ENCODE data around the gene PCGF1.
A peak's percentile ranks its signal among the peaks of the same experiment; 100 is the strongest.
"Not testable (repeated sequence)": the region's sequence is repeated elsewhere in the genome, so short reads cannot be mapped to it uniquely, and the experiment has no call there.

PCGF1 gene

DNA sequence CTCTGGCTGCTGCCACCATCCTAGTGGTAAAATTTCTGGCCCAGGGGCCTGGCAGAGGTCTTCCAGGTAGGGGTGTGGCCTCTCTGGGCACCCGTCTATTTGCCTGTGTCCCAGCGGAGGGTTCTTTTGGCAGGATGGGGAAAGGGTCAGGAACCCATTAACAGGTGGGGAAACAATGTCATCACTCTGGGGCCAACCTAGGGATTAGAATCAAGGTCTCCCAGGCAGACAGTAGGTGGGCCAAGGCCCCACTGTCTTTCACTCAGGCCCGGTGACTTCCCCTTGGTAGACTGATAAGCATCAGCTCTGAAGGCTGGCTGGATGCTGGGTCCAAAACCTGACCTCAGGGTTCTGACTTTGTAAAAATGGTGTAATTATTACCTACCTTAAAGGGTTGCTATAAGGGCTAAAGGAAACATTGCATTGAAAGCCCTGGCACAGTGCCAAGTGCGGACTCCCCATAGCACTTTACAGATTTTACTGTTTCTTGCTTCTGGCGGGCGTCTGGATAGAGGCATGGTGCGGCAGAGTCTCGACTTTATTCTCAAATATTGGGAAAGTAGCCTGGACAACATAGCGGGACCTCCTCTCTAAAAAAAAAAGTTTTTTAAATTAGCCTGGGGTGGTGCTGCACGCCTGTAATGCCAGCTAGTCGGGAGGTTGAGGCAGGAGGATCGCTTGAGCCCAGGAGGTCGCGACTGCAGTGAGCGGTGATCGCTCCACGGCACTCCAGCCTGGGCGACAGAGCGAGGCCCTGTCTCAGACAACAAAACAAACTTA, 10.3 kb downstream of the PCGF1 start:
- Histone ChIP-seq H3K4me2 (no peak overlapping the region), H3K4me3 (no peak overlapping the region)

DNA sequence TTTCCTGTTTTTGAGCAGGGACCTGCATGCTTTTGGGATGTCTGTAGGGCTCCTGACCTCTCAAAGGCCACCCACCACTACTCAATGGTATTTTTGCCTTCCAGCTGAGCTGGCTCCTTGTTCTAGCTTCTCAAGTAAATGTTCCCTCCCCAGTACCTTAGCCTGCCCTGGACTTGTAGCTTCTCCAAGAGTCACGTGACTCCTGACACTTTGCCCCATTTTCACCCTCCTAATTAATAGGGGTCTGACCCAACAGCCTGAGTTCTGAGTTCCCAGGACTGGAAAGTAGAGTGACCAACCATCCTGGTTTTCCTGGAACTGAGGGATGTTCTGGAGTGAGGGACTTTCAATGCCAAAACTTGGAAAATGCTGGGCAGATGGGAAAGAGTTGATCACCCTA, 12.1 kb downstream of the PCGF1 start:
- no peak overlapping the region for H3K4me3 ChIP-seq

More for the DNA sequence above, 10.3 kb downstream of the PCGF1 start:
- peaks cover 62 to 72% (median 68%) of the 10 kb centered on the region in 11 experiments for H3K27me3 ChIP-seq
- no peak overlapping the region for H3K27ac ChIP-seq
- peaks cover 0 to 10% (median 0%) of the 10 kb centered on the region in 11 experiments; a peak in 1 of 22 replicates for H3K9me3 ChIP-seq (replicated peaks in 1 of 11)
- peaks cover 0 to 17% (median under 1%) of the 10 kb centered on the region in 10 experiments; a peak in 8 of 20 replicates for H3K4me1 ChIP-seq
- H4K20me1 ChIP-seq: peaks cover 0 to 64% (median 15%) of the 10 kb centered on the region in 11 experiments; a peak in 15 of 22 replicates
- no peak overlapping the region for H3K9ac ChIP-seq
- H3K36me3 ChIP-seq: peaks cover 20 to 38% (median 28%) of the 10 kb centered on the region in 11 experiments
- TF ChIP-seq Cebpa-rat (IDR thresholded peaks at IDR 0.05): no peak

DNA sequence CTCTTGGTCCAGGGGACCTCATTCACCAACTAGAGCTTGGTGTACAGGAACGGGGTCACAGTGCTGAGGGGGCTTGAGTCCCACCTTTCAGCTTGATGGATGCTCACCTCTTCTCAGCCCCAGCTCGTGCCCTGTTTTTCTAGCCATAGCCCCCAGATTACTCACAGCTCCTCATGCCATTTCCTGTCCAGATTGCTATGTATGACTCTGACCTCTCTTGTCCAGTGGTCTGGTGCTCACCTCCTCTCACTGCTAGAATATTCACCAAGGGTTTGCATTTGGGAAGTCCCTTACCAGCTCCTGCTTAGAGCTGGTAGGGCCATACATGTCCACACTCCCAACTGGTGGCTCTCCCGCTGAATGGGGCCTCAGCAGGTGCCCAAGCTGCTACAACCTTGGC, 13.9 kb downstream of the PCGF1 start:
- Histone ChIP-seq H3K27ac (no peak overlapping the region), H3K4me1 (peaks cover 0 to 9% (median 0%) of the 10 kb centered on the region in 10 experiments; a peak in 4 of 20 replicates), H3K9me3 (replicated peaks in 1 of 11) (peaks cover 0 to 5% (median 0%) of the 10 kb centered on the region in 11 experiments; a peak in 1 of 22 replicates), H3K4me2 (no peak overlapping the region), H3K36me3 (peaks cover 43 to 74% (median 61%) of the 10 kb centered on the region in 11 experiments), H3K9ac (no peak overlapping the region), H4K20me1 (peaks cover 0 to 54% (median 6%) of the 10 kb centered on the region in 11 experiments; a peak in 13 of 22 replicates), H3K4me3 (no peak overlapping the region), H3K27me3 (peaks cover 25 to 36% (median 32%) of the 10 kb centered on the region in 11 experiments)
- TF ChIP-seq Cebpa-rat (IDR thresholded peaks at IDR 0.05): no peak

More for the DNA sequence above, 12.1 kb downstream of the PCGF1 start:
- peaks cover 38 to 55% (median 46%) of the 10 kb centered on the region in 11 experiments for H3K36me3 ChIP-seq
- peaks cover 0 to 12% (median 0%) of the 10 kb centered on the region in 10 experiments; a peak in 4 of 20 replicates for H3K4me1 ChIP-seq
- peaks cover 44 to 55% (median 51%) of the 10 kb centered on the region in 11 experiments for H3K27me3 ChIP-seq
- no peak overlapping the region for H3K9ac ChIP-seq
- H3K4me2 ChIP-seq: no peak overlapping the region
- peaks cover 0 to 10% (median 0%) of the 10 kb centered on the region in 11 experiments; a peak in 1 of 22 replicates for H3K9me3 ChIP-seq (replicated peaks in 1 of 11)
- no peak for TF ChIP-seq Cebpa-rat (IDR thresholded peaks at IDR 0.05)
- H4K20me1 ChIP-seq: peaks cover 0 to 53% (median 11%) of the 10 kb centered on the region in 11 experiments; a peak in 15 of 22 replicates
- no peak overlapping the region for H3K27ac ChIP-seq

DNA sequence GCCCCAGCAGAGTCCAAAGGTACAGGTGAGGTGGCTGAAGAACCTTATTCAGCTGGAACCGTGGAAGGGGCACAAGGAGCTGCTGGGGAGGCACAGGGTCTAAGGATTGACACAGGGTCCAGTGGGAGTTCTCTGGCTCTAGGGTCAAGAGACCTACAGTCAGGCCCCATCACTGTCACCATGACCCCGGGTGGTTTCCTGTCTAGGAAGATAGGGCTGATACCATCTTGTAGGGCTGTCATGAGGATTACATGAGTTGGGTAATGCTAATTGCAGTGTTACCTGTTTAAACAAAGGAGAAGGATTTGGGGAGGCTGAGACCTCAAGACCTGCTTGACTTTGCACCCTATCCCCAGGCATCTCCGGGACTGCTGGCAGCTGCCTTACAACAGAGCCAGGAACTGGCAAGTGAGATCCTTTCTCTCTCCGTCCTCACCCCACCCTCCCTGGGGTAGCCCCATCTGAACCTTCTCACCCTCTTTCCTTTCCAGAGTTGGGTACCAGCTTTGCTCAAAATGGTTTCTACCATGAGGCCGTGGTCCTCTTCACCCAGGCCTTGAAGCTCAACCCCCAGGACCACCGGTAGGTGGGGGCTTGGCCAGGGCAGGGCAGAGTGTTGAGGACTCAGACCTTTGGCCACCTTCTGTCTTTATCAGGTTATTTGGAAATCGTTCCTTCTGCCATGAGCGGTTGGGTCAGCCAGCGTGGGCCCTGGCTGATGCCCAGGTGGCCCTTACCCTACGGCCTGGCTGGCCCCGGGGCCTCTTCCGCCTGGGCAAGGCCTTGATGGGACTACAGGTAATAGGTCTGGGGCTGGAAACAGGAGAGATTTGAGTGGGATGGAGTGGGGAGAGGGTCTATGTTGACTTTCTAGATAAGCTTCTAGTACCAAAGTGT, 15.6 kb downstream of the PCGF1 start:
- no peak overlapping the region for H3K27ac ChIP-seq
- H4K20me1 ChIP-seq: peaks cover 0 to 39% (median 0%) of the 10 kb centered on the region in 11 experiments; a peak in 10 of 22 replicates
- no peaks in the 10 kb centered on the region for H3K4me1 ChIP-seq
- no peak for TF ChIP-seq Cebpa-rat (IDR thresholded peaks at IDR 0.05)
- H3K27me3 ChIP-seq: peaks cover 9 to 19% (median 15%) of the 10 kb centered on the region in 11 experiments
- H3K9ac ChIP-seq: no peak overlapping the region
- H3K4me2 ChIP-seq: no peak overlapping the region
- peaks cover 43 to 91% (median 76%) of the 10 kb centered on the region in 11 experiments for H3K36me3 ChIP-seq
- H3K4me3 ChIP-seq: no peak overlapping the region
- H3K9me3 ChIP-seq (replicated peaks in 1 of 11): no peaks in the 10 kb centered on the region

DNA sequence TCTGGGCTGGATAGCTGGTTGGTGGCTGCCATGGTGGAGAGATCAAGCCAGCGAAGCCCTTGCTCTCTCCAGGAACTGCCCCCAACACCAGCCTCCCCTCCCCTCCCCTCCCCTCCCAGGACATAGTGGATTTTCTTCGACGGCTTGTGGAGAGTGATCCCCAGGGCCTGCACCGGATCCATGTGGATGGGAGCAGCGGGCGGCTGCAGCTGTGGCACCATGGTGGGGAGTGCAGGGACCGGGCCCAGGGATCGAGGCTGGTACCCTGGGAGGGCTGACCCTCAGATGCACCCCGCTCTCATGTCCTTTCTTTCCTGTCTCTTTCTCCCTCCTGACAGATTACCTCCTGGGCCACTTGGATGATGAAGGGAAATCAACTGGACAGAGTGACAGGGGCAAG, 17.6 kb downstream of the PCGF1 start:
- peaks cover 0 to 35% (median 0%) of the 10 kb centered on the region in 11 experiments; a peak in 7 of 22 replicates for H4K20me1 ChIP-seq
- no peaks in the 10 kb centered on the region for H3K9me3 ChIP-seq (replicated peaks in 1 of 11)
- H3K4me2 ChIP-seq: no peak overlapping the region
- H3K4me3 ChIP-seq: no peak overlapping the region
- TF ChIP-seq Cebpa-rat (IDR thresholded peaks at IDR 0.05): no peak
- no peak overlapping the region for H3K27ac ChIP-seq
- no peaks in the 10 kb centered on the region; a peak in 1 of 22 replicates for H3K27me3 ChIP-seq
- 0 out of 22 replicates have a peak overlapping the region, but pooled peaks of 1 of the 11 experiments have one; percentile 6 for H3K9ac ChIP-seq
- peaks cover 43 to 100% (median 85%) of the 10 kb centered on the region in 11 experiments for H3K36me3 ChIP-seq
- H3K4me1 ChIP-seq: no peaks in the 10 kb centered on the region; a peak in 1 of 20 replicates

DNA sequence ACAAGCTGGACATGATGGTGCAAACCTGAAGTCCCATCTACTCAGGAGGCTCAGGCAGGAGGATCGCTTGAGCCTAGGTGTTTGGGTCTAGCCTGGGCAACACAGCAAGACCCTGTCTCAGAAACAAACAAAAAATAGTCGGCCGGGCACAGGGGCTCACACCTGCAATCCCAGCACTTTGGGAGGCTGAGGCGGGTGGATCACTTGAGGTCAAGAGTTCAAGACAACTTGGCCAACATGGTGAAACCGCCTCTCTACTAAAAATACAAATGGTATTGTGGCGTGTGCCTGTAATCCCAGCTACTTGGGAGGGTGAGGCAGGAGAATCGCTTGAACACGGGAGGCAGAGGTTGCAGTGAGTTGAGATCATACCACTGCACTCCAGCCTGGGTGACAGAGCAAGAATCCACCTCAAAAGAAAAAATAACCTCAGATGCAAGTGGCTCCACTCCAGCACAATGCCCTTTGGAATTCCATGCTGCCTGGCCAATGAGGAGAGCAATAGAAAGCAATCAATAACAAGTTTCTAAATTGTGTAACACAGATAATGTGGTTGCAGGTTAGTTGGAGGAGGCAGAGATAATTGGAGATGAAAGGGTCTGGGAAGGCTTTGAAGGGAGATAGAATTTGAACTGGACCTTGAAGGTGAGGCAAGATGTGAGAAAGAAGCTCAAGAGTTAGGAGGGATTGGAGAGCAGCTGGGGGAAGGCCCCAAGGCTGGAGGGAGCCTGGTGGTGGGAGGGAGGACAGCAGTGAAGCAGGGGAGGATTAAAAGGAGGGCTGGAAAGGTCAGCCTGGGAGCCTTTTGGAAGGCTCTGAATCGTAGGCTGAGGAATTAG, 18.6 kb downstream of the PCGF1 start:
- no peak overlapping the region for H3K4me2 ChIP-seq
- H4K20me1 ChIP-seq: peaks cover 0 to 35% (median 0%) of the 10 kb centered on the region in 11 experiments; a peak in 7 of 22 replicates
- H3K36me3 ChIP-seq: peaks cover 39 to 91% (median 79%) of the 10 kb centered on the region in 11 experiments
- no peaks in the 10 kb centered on the region for H3K9me3 ChIP-seq (replicated peaks in 1 of 11)
- H3K4me3 ChIP-seq: no peak overlapping the region
- no peak for TF ChIP-seq Cebpa-rat (IDR thresholded peaks at IDR 0.05)
- no peaks in the 10 kb centered on the region for H3K27me3 ChIP-seq
- peaks cover 3 to 9% (median 7%) of the 10 kb centered on the region in 10 experiments for H3K4me1 ChIP-seq
- H3K27ac ChIP-seq: no peak overlapping the region
- H3K9ac ChIP-seq: no peak overlapping the region; a peak in 3 of 22 replicates

DNA sequence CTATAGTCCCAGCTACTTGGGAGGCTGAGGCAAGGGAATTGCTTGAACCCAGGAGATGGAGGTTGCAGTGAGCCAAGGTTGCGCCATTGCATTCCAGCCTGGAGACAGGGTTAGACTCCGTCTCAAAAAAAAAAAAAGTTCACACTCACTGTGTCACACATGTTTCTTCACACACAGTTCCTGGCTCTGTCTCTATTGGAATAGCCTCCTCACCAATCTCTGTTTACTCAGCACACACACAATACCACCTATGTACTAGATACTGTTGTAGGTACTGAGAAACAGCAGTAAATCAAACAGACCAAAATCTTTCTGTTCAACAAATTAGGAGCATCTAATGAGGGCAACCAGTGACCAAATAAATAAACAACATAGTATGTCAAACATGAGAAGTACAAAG, 21.4 kb downstream of the PCGF1 start:
- Histone ChIP-seq H3K4me1 (peaks cover 18 to 23% (median 21%) of the 10 kb centered on the region in 10 experiments), H3K27me3 (no peaks in the 10 kb centered on the region), H3K4me2 (no peak overlapping the region), H4K20me1 (peaks cover 0 to 36% (median 9%) of the 10 kb centered on the region in 11 experiments; a peak in 13 of 22 replicates), H3K4me3 (no peak overlapping the region), H3K9ac (no peak overlapping the region), H3K36me3 (peaks cover 12 to 65% (median 51%) of the 10 kb centered on the region in 11 experiments), H3K9me3 (replicated peaks in 1 of 11) (no peaks in the 10 kb centered on the region), H3K27ac (no peak overlapping the region)
- TF ChIP-seq Cebpa-rat (IDR thresholded peaks at IDR 0.05): no peak

GRCh38 chr2:74483675-74484164, 23.8 kb downstream of the PCGF1 start:
- Histone ChIP-seq H3K4me2 (peak overlapping the region; percentile 75 to 100 (median 90)), H3K4me1 (peaks cover 31 to 43% (median 39%) of the 10 kb centered on the region in 10 experiments), H3K36me3 (peaks cover 22 to 65% (median 49%) of the 10 kb centered on the region in 11 experiments; a peak in 21 of 22 replicates), H3K4me3 (peak overlapping the region; percentile 73 to 94 (median 83)), H4K20me1 (peaks cover 0 to 20% (median 9%) of the 10 kb centered on the region in 11 experiments; a peak in 13 of 22 replicates), H3K27ac (peak overlapping the region in 10 of 11 experiments; percentile 81 to 92 (median 88); a peak in 18 of 22 replicates), H3K9ac (peak overlapping the region; percentile 81 to 94 (median 87))
- not testable (repeated sequence) for H3K27me3 ChIP-seq; H3K9me3 ChIP-seq (replicated peaks in 1 of 11)
